Mammary epithelial cell (primary cell): Measurements from ENCODE around the gene HK2.

Experiments used
- EZH2 ChIP-seq: IDR thresholded peaks from 2 replicates; pipeline ENCODE4 v1.6.1; 2012; ENCODE audit warnings: low read length, inconsistent platforms, borderline replicate concordance
- TF ChIP-seq, protein P1 (sequence below), 2 donors: IDR thresholded peaks in 1 of 2; conservative IDR thresholded peaks in 1 of 2; 2 replicates each; pipeline ENCODE4 v1.5.1; 2011 to 2012; ENCODE audit warnings: inconsistent platforms in 2 of 2, low read length in 2 of 2, mild to moderate bottlenecking in 2 of 2, control low read depth in 1 of 2, low read depth in 1 of 2; ENCODE audit not compliant: insufficient read depth in 1 of 2; ENCODE audit errors: extremely low read depth in 1 of 2

DNA sequence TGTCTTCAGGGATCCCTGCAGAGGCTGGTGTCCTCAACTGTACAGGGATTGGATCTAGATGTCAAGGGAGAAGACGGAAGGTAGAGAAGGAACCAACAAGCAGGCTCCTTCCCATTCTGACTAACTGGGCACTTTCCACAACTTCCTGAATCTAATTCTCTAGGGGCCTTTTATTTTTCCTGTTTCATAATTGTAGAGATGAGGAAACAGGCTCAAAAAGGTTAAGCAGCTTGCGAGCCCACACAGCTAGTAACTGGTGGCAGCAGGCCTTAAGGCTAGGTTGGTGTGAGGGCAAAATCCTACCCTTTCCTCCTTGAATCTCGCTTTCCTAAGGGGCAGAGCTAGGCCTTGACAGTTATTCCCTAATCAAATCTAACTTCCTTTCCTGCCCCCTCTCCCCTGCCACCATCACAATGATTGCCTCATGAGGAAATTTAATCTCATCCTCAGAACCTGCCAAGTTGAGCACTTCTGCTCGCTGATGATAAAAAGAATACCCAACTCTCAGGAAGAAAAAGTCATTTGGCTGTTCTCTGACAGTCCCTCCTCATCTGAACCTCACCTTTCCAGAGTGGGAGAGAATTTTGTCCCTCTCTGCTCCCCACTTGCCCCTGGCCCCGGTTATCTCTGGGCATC lies 88.8 kb downstream of the HK2 start:
- TF ChIP-seq, protein P1, sequence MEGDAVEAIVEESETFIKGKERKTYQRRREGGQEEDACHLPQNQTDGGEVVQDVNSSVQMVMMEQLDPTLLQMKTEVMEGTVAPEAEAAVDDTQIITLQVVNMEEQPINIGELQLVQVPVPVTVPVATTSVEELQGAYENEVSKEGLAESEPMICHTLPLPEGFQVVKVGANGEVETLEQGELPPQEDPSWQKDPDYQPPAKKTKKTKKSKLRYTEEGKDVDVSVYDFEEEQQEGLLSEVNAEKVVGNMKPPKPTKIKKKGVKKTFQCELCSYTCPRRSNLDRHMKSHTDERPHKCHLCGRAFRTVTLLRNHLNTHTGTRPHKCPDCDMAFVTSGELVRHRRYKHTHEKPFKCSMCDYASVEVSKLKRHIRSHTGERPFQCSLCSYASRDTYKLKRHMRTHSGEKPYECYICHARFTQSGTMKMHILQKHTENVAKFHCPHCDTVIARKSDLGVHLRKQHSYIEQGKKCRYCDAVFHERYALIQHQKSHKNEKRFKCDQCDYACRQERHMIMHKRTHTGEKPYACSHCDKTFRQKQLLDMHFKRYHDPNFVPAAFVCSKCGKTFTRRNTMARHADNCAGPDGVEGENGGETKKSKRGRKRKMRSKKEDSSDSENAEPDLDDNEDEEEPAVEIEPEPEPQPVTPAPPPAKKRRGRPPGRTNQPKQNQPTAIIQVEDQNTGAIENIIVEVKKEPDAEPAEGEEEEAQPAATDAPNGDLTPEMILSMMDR (conservative IDR thresholded peaks at IDR 0.05 in 1 of 2, IDR thresholded peaks at IDR 0.05 in 1 of 2; ENCODE audit: extremely low read depth in 1 of 2, insufficient read depth in 1 of 2, low read depth in 1 of 2, low read length in 2 of 2), result no peak
- TF ChIP-seq EZH2, result no peak
